ENCODE measurements around the gene DDHD1. TPM values are rescaled to one million over a fixed set of nuclear protein-coding genes. Genes with fewer than 3 reads are reported as not detected.
A peak's percentile ranks its signal among the peaks of the same experiment; 100 is the strongest.

Gene DDHD1
- polyA plus RNA-seq, 1 donor (not counting 4 experiments of a cell fraction or from before 2014, with no cell fraction given), result 10.4 TPM

DNA sequence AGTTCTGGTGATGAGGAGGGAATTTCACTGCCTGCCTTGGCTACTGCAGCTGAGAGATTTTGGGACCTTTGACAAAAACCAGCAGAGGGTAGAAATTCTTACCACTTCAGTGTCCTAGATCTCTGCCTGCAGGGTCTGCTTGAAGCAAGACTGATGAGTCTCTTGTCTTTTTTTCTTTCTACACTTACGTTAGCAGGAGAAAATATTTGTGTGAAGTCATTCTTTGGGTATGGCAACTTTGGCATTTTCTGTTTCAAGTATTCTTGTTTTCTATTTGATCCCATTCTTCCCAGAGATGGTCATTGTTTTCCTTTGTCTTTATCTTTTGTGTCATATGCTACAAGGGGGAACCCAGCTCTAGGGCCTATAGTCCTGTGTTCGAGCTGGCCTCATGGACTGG, 136.6 kb downstream of the DDHD1 start:
- no peaks in the 10 kb centered on the region for H3K36me3 ChIP-seq (ENCODE audit: control insufficient read depth in 2 of 2, extremely low read depth in 1 of 2, insufficient read depth in 2 of 2, low read length in 2 of 2)
- no peaks in the 10 kb centered on the region for H3K27me3 ChIP-seq (ENCODE audit: control insufficient read depth, extremely low read depth, insufficient read depth, low read length)
- no peaks in the 10 kb centered on the region for H4K20me1 ChIP-seq (ENCODE audit: control insufficient read depth, extremely low read depth, insufficient read depth, low read length)
- no peak overlapping the region for H3K9ac ChIP-seq (ENCODE audit: control insufficient read depth, extremely low read depth, insufficient read depth, low read length)
- no peaks in the 10 kb centered on the region for H3K9me1 ChIP-seq (ENCODE audit: control insufficient read depth, extremely low read depth, insufficient read depth, low read length)
- DNase-seq (ENCODE audit: low read depth, low spot score) (no peak), FAIRE-seq (no peak)
- H3K27ac ChIP-seq (ENCODE audit: control insufficient read depth, insufficient read depth, low read length), result no peak overlapping the region
- dilution Hi-C loops (cut with MboI; ENCODE audit: extremely low pct_ligation_motif_present, low sequenced_read_pairs), result no loop called here
- TF ChIP-seq, protein P1, sequence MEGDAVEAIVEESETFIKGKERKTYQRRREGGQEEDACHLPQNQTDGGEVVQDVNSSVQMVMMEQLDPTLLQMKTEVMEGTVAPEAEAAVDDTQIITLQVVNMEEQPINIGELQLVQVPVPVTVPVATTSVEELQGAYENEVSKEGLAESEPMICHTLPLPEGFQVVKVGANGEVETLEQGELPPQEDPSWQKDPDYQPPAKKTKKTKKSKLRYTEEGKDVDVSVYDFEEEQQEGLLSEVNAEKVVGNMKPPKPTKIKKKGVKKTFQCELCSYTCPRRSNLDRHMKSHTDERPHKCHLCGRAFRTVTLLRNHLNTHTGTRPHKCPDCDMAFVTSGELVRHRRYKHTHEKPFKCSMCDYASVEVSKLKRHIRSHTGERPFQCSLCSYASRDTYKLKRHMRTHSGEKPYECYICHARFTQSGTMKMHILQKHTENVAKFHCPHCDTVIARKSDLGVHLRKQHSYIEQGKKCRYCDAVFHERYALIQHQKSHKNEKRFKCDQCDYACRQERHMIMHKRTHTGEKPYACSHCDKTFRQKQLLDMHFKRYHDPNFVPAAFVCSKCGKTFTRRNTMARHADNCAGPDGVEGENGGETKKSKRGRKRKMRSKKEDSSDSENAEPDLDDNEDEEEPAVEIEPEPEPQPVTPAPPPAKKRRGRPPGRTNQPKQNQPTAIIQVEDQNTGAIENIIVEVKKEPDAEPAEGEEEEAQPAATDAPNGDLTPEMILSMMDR (optimal IDR thresholded peaks at IDR 0.05 in 1 of 3, IDR thresholded peaks at IDR 0.05 in 1 of 3, conservative IDR thresholded peaks at IDR 0.05 in 1 of 3; ENCODE audit: extremely low read depth in 1 of 3, insufficient read depth in 2 of 3, low read length in 3 of 3), result no peak
- no peak for TF ChIP-seq EZH2 (IDR thresholded peaks at IDR 0.05; ENCODE audit: low read length)
- no peak overlapping the region for H3K4me2 ChIP-seq (ENCODE audit: control insufficient read depth, extremely low read depth, insufficient read depth, low read depth, low read length)
- peaks cover 5% of the 10 kb centered on the region for H3K4me1 ChIP-seq (ENCODE audit: control insufficient read depth, extremely low read depth, insufficient read depth, low read length)
- no peaks in the 10 kb centered on the region for H3K9me3 ChIP-seq (ENCODE audit: control insufficient read depth, low read depth, low read length)
- H3K79me2 ChIP-seq (ENCODE audit: control insufficient read depth, insufficient read depth, low read length), result no peaks in the 10 kb centered on the region
- no peak overlapping the region for H3K4me3 ChIP-seq (ENCODE audit: control insufficient read depth in 2 of 3, extremely low read depth in 1 of 3, insufficient read depth in 2 of 3, low read depth in 1 of 3, low read length in 3 of 3)
- H2AFZ ChIP-seq (ENCODE audit: control insufficient read depth, low read length), result no peak overlapping the region

DNA sequence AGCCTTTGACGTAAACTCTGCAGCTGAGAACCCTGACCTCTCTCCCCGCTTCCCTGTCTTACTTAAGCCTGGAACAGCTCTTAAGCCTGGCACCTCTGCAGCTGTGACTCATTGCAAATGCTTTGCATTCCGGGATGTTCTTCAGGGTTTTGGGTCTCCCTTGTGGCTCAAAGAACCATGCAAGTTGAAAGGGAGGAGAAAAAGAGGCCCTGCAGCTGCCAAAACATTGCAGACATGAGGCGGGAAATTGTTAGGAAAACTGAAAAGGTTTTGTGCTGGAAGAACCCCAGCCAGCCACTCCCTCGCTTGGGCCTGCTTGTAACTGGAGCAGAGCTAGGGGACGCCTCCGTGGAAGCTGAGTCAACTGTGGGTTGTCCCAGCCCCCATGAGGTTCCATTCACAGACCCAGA, 142.1 kb downstream of the DDHD1 start:
- peak overlapping the region; percentile 59 for H3K4me2 ChIP-seq (ENCODE audit: control insufficient read depth, extremely low read depth, insufficient read depth, low read depth, low read length)
- FAIRE-seq, result peak; percentile 81
- no peak overlapping the region for H3K9ac ChIP-seq (ENCODE audit: control insufficient read depth, extremely low read depth, insufficient read depth, low read length)
- peak; percentile 61 for DNase-seq (ENCODE audit: low read depth, low spot score)
- no peaks in the 10 kb centered on the region for H3K9me1 ChIP-seq (ENCODE audit: control insufficient read depth, extremely low read depth, insufficient read depth, low read length)
- no peaks in the 10 kb centered on the region for H3K9me3 ChIP-seq (ENCODE audit: control insufficient read depth, low read depth, low read length)
- H3K27me3 ChIP-seq (ENCODE audit: control insufficient read depth, extremely low read depth, insufficient read depth, low read length), result no peaks in the 10 kb centered on the region
- H3K4me3 ChIP-seq (ENCODE audit: control insufficient read depth in 2 of 3, extremely low read depth in 1 of 3, insufficient read depth in 2 of 3, low read depth in 1 of 3, low read length in 3 of 3), result no peak overlapping the region
- dilution Hi-C loops (cut with MboI; ENCODE audit: extremely low pct_ligation_motif_present, low sequenced_read_pairs), result no loop called here
- TF ChIP-seq, protein P1 (optimal IDR thresholded peaks at IDR 0.05 in 1 of 3, IDR thresholded peaks at IDR 0.05 in 1 of 3, conservative IDR thresholded peaks at IDR 0.05 in 1 of 3; ENCODE audit: extremely low read depth in 1 of 3, insufficient read depth in 2 of 3, low read length in 3 of 3), result no peak
- no peak for TF ChIP-seq EZH2 (IDR thresholded peaks at IDR 0.05; ENCODE audit: low read length)
- H3K79me2 ChIP-seq (ENCODE audit: control insufficient read depth, insufficient read depth, low read length), result no peaks in the 10 kb centered on the region
- H3K4me1 ChIP-seq (ENCODE audit: control insufficient read depth, extremely low read depth, insufficient read depth, low read length), result peaks cover 17% of the 10 kb centered on the region
- H4K20me1 ChIP-seq (ENCODE audit: control insufficient read depth, extremely low read depth, insufficient read depth, low read length), result no peaks in the 10 kb centered on the region
- peak overlapping the region; percentile 72 for H2AFZ ChIP-seq (ENCODE audit: control insufficient read depth, low read length)
- H3K36me3 ChIP-seq (ENCODE audit: control insufficient read depth in 2 of 2, extremely low read depth in 1 of 2, insufficient read depth in 2 of 2, low read length in 2 of 2), result no peaks in the 10 kb centered on the region
- H3K27ac ChIP-seq (ENCODE audit: control insufficient read depth, insufficient read depth, low read length), result no peak overlapping the region
